H1 (cell line): Measurements from ENCODE around the gene NR2E1. TPM values are rescaled to one million over a fixed set of nuclear protein-coding genes. Genes with fewer than 3 reads are reported as not detected.

Experiments
- CHD2 ChIP-seq: IDR thresholded peaks from 2 replicates; pipeline ENCODE4 v1.6.1; 2012; ENCODE audit warnings: low read length, improper control_type of control experiment
- FOSL1 ChIP-seq: IDR thresholded peaks from 2 replicates; pipeline ENCODE4 v1.6.1; 2011; ENCODE audit warnings: mild to moderate bottlenecking, low read depth, low read length, moderate library complexity; ENCODE audit not compliant: insufficient read depth
- JUN ChIP-seq: IDR thresholded peaks from 2 replicates; pipeline ENCODE4 v1.6.1; 2011; ENCODE audit warnings: low read depth, mild to moderate bottlenecking, improper control_type of control experiment, low read length
- polyA plus RNA-seq, 7 experiments: library from polyadenylated mRNA; depleted of rRNA in 3 of 7; stranded (reverse) in 5 of 7; unstranded in 2 of 7; fragments of >200 nt in 5 of 7; fragments of 200-250 nt in 2 of 7; gene quantifications; 1 replicate in 5 of 7; 2 replicates in 1 of 7; 4 replicates in 1 of 7; pipeline versions ENCODE4 v1.2.1 to v1.2.3, GENCODE V29; 2011 to 2013; ENCODE audit warnings: missing spikeins in 2 of 7, mixed read lengths in 2 of 7
- total RNA-seq: library from RNA; stranded (reverse); fragmentation: NEBNext Ultra II Directional; extraction: Animal tissue kit (Norgen Biotek cat#: 25700); gene quantifications from 2 replicates; pipeline ENCODE4 v1.2.1, GENCODE V29; 2021
- TF ChIP-seq, protein P1 (sequence below): fragments of 300-600 bp; sonication (generic); IDR thresholded peaks from 2 replicates; pipeline ENCODE4 v1.7.1; 2012; ENCODE audit warnings: low read length, moderate library complexity, mild to moderate bottlenecking, inconsistent platforms; ENCODE audit not compliant: insufficient replicate concordance

Gene NR2E1
- total and polyA plus RNA-seq, 2 of the 8 experiments (the other 6 are each of a cell fraction or from before 2014, with no cell fraction given), result not detected

- TF ChIP-seq, protein P1, sequence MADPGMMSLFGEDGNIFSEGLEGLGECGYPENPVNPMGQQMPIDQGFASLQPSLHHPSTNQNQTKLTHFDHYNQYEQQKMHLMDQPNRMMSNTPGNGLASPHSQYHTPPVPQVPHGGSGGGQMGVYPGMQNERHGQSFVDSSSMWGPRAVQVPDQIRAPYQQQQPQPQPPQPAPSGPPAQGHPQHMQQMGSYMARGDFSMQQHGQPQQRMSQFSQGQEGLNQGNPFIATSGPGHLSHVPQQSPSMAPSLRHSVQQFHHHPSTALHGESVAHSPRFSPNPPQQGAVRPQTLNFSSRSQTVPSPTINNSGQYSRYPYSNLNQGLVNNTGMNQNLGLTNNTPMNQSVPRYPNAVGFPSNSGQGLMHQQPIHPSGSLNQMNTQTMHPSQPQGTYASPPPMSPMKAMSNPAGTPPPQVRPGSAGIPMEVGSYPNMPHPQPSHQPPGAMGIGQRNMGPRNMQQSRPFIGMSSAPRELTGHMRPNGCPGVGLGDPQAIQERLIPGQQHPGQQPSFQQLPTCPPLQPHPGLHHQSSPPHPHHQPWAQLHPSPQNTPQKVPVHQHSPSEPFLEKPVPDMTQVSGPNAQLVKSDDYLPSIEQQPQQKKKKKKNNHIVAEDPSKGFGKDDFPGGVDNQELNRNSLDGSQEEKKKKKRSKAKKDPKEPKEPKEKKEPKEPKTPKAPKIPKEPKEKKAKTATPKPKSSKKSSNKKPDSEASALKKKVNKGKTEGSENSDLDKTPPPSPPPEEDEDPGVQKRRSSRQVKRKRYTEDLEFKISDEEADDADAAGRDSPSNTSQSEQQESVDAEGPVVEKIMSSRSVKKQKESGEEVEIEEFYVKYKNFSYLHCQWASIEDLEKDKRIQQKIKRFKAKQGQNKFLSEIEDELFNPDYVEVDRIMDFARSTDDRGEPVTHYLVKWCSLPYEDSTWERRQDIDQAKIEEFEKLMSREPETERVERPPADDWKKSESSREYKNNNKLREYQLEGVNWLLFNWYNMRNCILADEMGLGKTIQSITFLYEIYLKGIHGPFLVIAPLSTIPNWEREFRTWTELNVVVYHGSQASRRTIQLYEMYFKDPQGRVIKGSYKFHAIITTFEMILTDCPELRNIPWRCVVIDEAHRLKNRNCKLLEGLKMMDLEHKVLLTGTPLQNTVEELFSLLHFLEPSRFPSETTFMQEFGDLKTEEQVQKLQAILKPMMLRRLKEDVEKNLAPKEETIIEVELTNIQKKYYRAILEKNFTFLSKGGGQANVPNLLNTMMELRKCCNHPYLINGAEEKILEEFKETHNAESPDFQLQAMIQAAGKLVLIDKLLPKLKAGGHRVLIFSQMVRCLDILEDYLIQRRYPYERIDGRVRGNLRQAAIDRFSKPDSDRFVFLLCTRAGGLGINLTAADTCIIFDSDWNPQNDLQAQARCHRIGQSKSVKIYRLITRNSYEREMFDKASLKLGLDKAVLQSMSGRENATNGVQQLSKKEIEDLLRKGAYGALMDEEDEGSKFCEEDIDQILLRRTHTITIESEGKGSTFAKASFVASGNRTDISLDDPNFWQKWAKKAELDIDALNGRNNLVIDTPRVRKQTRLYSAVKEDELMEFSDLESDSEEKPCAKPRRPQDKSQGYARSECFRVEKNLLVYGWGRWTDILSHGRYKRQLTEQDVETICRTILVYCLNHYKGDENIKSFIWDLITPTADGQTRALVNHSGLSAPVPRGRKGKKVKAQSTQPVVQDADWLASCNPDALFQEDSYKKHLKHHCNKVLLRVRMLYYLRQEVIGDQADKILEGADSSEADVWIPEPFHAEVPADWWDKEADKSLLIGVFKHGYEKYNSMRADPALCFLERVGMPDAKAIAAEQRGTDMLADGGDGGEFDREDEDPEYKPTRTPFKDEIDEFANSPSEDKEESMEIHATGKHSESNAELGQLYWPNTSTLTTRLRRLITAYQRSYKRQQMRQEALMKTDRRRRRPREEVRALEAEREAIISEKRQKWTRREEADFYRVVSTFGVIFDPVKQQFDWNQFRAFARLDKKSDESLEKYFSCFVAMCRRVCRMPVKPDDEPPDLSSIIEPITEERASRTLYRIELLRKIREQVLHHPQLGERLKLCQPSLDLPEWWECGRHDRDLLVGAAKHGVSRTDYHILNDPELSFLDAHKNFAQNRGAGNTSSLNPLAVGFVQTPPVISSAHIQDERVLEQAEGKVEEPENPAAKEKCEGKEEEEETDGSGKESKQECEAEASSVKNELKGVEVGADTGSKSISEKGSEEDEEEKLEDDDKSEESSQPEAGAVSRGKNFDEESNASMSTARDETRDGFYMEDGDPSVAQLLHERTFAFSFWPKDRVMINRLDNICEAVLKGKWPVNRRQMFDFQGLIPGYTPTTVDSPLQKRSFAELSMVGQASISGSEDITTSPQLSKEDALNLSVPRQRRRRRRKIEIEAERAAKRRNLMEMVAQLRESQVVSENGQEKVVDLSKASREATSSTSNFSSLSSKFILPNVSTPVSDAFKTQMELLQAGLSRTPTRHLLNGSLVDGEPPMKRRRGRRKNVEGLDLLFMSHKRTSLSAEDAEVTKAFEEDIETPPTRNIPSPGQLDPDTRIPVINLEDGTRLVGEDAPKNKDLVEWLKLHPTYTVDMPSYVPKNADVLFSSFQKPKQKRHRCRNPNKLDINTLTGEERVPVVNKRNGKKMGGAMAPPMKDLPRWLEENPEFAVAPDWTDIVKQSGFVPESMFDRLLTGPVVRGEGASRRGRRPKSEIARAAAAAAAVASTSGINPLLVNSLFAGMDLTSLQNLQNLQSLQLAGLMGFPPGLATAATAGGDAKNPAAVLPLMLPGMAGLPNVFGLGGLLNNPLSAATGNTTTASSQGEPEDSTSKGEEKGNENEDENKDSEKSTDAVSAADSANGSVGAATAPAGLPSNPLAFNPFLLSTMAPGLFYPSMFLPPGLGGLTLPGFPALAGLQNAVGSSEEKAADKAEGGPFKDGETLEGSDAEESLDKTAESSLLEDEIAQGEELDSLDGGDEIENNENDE, result no peak
- TF ChIP-seq JUN (no peak), FOSL1 (no peak), CHD2 (no peak)
Measured at GRCh38 chr6:108222504-108222903, 56.7 kb downstream of the NR2E1 start (continued).
